GM23338 (cell line): ENCODE measurements around the gene MEST. TPM values are rescaled to one million over a fixed set of nuclear protein-coding genes. Genes with fewer than 3 reads are reported as not detected.
A peak's percentile ranks its signal among the peaks of the same experiment; 100 is the strongest.

ENCODE experiments used
- ATAC-seq: fragments of 200-7000 bp; cut with Tn5 transposase; 3 replicates; pipeline ENCODE4 v1.9.1; 2020
- DNase-seq: peaks from one replicate; pipeline ENCODE4 v3.0.0-alpha.2; 2015; ENCODE audit warnings: low spot score
- H2AFZ ChIP-seq: fragments of 200-600 bp; sonication (generic); 2 replicates; pipeline ENCODE4 v1.8.0; 2016; ENCODE audit warnings: antibody characterized with exemption, mild to moderate bottlenecking, moderate library complexity
- H3F3A ChIP-seq: fragments of 200-600 bp; sonication (generic); replicated peaks from 2 replicates; pipeline ENCODE4 v1.8.0; 2017; ENCODE audit warnings: antibody characterized with exemption, mixed run types, low read depth
- H3K27ac ChIP-seq: fragments of 200-600 bp; sonication (generic); 2 replicates; pipeline ENCODE4 v1.6.1; 2016; ENCODE audit warnings: low read depth
- H3K27me3 ChIP-seq: fragments of 200-600 bp; sonication (generic); 2 replicates; pipeline ENCODE4 v1.8.0; 2016; ENCODE audit warnings: mild to moderate bottlenecking, mixed run types, moderate library complexity; ENCODE audit not compliant: insufficient read depth
- H3K36me3 ChIP-seq: fragments of 200-600 bp; sonication (generic); 2 replicates; pipeline ENCODE4 v1.8.0; 2016; ENCODE audit warnings: mild to moderate bottlenecking; ENCODE audit not compliant: insufficient read depth
- H3K4me1 ChIP-seq: fragments of 200-600 bp; sonication (generic); 2 replicates; pipeline ENCODE4 v1.8.0; 2016; ENCODE audit warnings: mild to moderate bottlenecking, moderate library complexity; ENCODE audit not compliant: insufficient read depth
- H3K4me2 ChIP-seq: fragments of 200-600 bp; sonication (generic); 2 replicates; pipeline ENCODE4 v1.7.1; 2017; ENCODE audit warnings: mixed run types
- H3K4me3 ChIP-seq: fragments of 200-600 bp; sonication (generic); 2 replicates; pipeline ENCODE4 v1.6.1; 2016; ENCODE audit warnings: mixed run types
- H3K79me2 ChIP-seq: fragments of 200-600 bp; sonication (generic); replicated peaks from 2 replicates; pipeline ENCODE4 v1.8.0; 2017; ENCODE audit warnings: mild to moderate bottlenecking; ENCODE audit not compliant: insufficient read depth
- H3K9me2 ChIP-seq: fragments of 200-600 bp; sonication (generic); 2 replicates; pipeline ENCODE4 v1.8.0; 2017; ENCODE audit not compliant: insufficient read depth
- H4K20me1 ChIP-seq: fragments of 200-600 bp; sonication (generic); replicated peaks from 2 replicates; pipeline ENCODE4 v1.8.0; 2017; ENCODE audit warnings: mild to moderate bottlenecking; ENCODE audit not compliant: insufficient read depth
- H3K27ac Mint-ChIP-seq: 2 replicates; pipeline ENCODE4 v1.8.0; 2020; ENCODE audit warnings: inconsistent platforms, mild to moderate bottlenecking, moderate library complexity, mixed read lengths
- H3K27me3 Mint-ChIP-seq: 3 replicates; pipeline ENCODE4 v1.8.0; 2022; ENCODE audit warnings: low read depth, mild to moderate bottlenecking, moderate library complexity, mixed read lengths, inconsistent platforms; ENCODE audit not compliant: insufficient read depth, poor library complexity
- H3K36me3 Mint-ChIP-seq: 3 replicates; pipeline ENCODE4 v1.8.0; 2021; ENCODE audit warnings: low read depth, mild to moderate bottlenecking, inconsistent platforms, moderate library complexity, mixed read lengths
- H3K4me1 Mint-ChIP-seq: 3 replicates; pipeline ENCODE4 v1.8.0; 2020; ENCODE audit warnings: mild to moderate bottlenecking, inconsistent platforms, mixed read lengths
- H3K4me3 Mint-ChIP-seq: 3 replicates; pipeline ENCODE4 v1.8.0; 2021; ENCODE audit warnings: moderate library complexity, mild to moderate bottlenecking, inconsistent platforms, mixed read lengths
- H3K9me3 Mint-ChIP-seq: 3 replicates; pipeline ENCODE4 v1.8.0; 2020; ENCODE audit warnings: moderate library complexity, mild to moderate bottlenecking, inconsistent platforms, mixed read lengths
- CREB1 ChIP-seq: fragments of 250-450 bp; sonication (Bioruptor Pico); IDR thresholded peaks from 2 replicates; pipeline ENCODE4 v1.5.0; 2020; ENCODE audit warnings: low read depth, mild to moderate bottlenecking, moderate library complexity
- CTCF ChIP-seq, 2 experiments: fragments of 200-600 bp in 1 of 2; sonication (generic) in 1 of 2; conservative IDR thresholded peaks; 2 replicates each; pipeline versions ENCODE4 v1.5.1 to v1.6.1; 2016 to 2017; ENCODE audit warnings: antibody characterized with exemption in 2 of 2, low read depth in 2 of 2, mild to moderate bottlenecking in 2 of 2, moderate library complexity in 1 of 2
- ETS1 ChIP-seq: IDR thresholded peaks from 2 replicates; pipeline ENCODE4 v1.6.1; 2016; ENCODE audit warnings: antibody characterized with exemption
- EZH2 ChIP-seq: fragments of 200-600 bp; sonication (generic); IDR thresholded peaks from one replicate; pipeline ENCODE4 v1.8.0; 2017; ENCODE audit warnings: antibody characterized with exemption, mild to moderate bottlenecking, low read depth; ENCODE audit not compliant: unreplicated experiment
- EZH2phosphoT487 ChIP-seq: fragments of 200-600 bp; sonication (generic); IDR thresholded peaks from one replicate; pipeline ENCODE4 v1.8.1; 2018; ENCODE audit warnings: antibody characterized with exemption; ENCODE audit not compliant: unreplicated experiment
- JUNB ChIP-seq: IDR thresholded peaks from one replicate; pipeline ENCODE4 v1.6.1; 2016; ENCODE audit warnings: antibody characterized with exemption; ENCODE audit not compliant: unreplicated experiment
- NANOG ChIP-seq: IDR thresholded peaks from 2 replicates; pipeline ENCODE4 v1.6.1; 2016; ENCODE audit warnings: antibody characterized with exemption, borderline replicate concordance
- POLR2AphosphoS5 ChIP-seq: IDR thresholded peaks from 2 replicates; pipeline ENCODE4 v1.6.1; 2016; ENCODE audit warnings: antibody characterized with exemption, low read depth
- REST ChIP-seq: IDR thresholded peaks from one replicate; pipeline ENCODE4 v1.6.1; 2018; ENCODE audit warnings: antibody characterized with exemption; ENCODE audit not compliant: unreplicated experiment
- STAT1 ChIP-seq: IDR thresholded peaks from one replicate; pipeline ENCODE4 v1.6.1; 2016; ENCODE audit warnings: antibody characterized with exemption; ENCODE audit not compliant: unreplicated experiment
- ZNF114 ChIP-seq: fragments of 250-450 bp; sonication (Bioruptor Pico); IDR thresholded peaks from 2 replicates; pipeline ENCODE4 v1.5.0; 2020; ENCODE audit warnings: mild to moderate bottlenecking, moderate library complexity
- ZNF331 ChIP-seq: fragments of 250-450 bp; sonication (Bioruptor Pico); IDR thresholded peaks from 2 replicates; pipeline ENCODE4 v1.5.0; 2020; ENCODE audit warnings: low read depth, mild to moderate bottlenecking, moderate library complexity
- ZNF462 ChIP-seq: fragments of 250-450 bp; sonication (Bioruptor Pico); IDR thresholded peaks from 2 replicates; pipeline ENCODE4 v1.5.0; 2020; ENCODE audit warnings: mild to moderate bottlenecking, moderate library complexity
- polyA plus RNA-seq: library from polyadenylated mRNA; unstranded; fragments of >200 nt; fragmentation: Nextera tagmentation; extraction: Ambion mirVana; gene quantifications from 2 replicates; pipeline ENCODE4 v1.2.1, GENCODE V29; 2016
- total RNA-seq: library from RNA; depleted of rRNA; stranded (reverse); fragments of >200 nt; shearing (Covaris generic); gene quantifications from 2 replicates; pipeline ENCODE4 v1.2.3, GENCODE V29; 2014

Gene MEST
- total and polyA plus RNA-seq, 2 experiments from 2014 or later: 167 to 229 TPM

- ATAC-seq (no peak), DNase-seq (no peak)
- no peaks in the 10 kb centered on the region for H3K9me2 ChIP-seq
- H3K9me3 Mint-ChIP-seq: no peaks in the 10 kb centered on the region
- no peak overlapping the region for H3K4me3 Mint-ChIP-seq
- H3K27ac Mint-ChIP-seq: no peak overlapping the region; the same call in 1 of the 2 replicates
- no peaks in the 10 kb centered on the region for H3K36me3 Mint-ChIP-seq
- TF ChIP-seq JUNB: no peak
- TF ChIP-seq ZNF462 (CRISPR knock-in tag): no peak
- TF ChIP-seq CREB1 (CRISPR knock-in tag): no peak
- TF ChIP-seq EZH2: no peak
- no peak for TF ChIP-seq ZNF331 (CRISPR knock-in tag)
- no peak for TF ChIP-seq EZH2phosphoT487
- TF ChIP-seq ZNF114: no peak
- TF ChIP-seq REST: no peak
- TF ChIP-seq ETS1: no peak
- no peak for TF ChIP-seq NANOG
- no peak for TF ChIP-seq POLR2AphosphoS5
- no peak for TF ChIP-seq STAT1
- no peak for TF ChIP-seq CTCF (conservative IDR thresholded peaks at IDR 0.05; ENCODE audit: low read depth in 2 of 2)
- H3K36me3 ChIP-seq: no peaks in the 10 kb centered on the region
- H3K4me1 Mint-ChIP-seq: peaks cover 20% of the 10 kb centered on the region
- H2AFZ ChIP-seq: peak overlapping the region; percentile 77
- H4K20me1 ChIP-seq: no peaks in the 10 kb centered on the region
- peaks cover 5% of the 10 kb centered on the region for H3K27me3 Mint-ChIP-seq
- no peaks in the 10 kb centered on the region for H3F3A ChIP-seq
- H3K79me2 ChIP-seq: no peaks in the 10 kb centered on the region
- no peak overlapping the region for H3K4me3 ChIP-seq
- peaks cover 9% of the 10 kb centered on the region; the same call in 1 of the 2 replicates for H3K4me1 ChIP-seq
- no peaks in the 10 kb centered on the region for H3K27me3 ChIP-seq
- H3K4me2 ChIP-seq: no peak overlapping the region
- no peak overlapping the region for H3K27ac ChIP-seq
Observed at GRCh38 chr7:130473876-130474275, 18.0 kb upstream of the MEST start.
